ENCODE measurements around the gene DAD1. TPM values are rescaled to one million over a fixed set of nuclear protein-coding genes. Genes with fewer than 3 reads are reported as not detected.

The DAD1 gene
- total and polyA plus RNA-seq, 2 of the 8 experiments (the other 6 are each of a cell fraction or from before 2014, with no cell fraction given), result 131 to 440 TPM

DNA sequence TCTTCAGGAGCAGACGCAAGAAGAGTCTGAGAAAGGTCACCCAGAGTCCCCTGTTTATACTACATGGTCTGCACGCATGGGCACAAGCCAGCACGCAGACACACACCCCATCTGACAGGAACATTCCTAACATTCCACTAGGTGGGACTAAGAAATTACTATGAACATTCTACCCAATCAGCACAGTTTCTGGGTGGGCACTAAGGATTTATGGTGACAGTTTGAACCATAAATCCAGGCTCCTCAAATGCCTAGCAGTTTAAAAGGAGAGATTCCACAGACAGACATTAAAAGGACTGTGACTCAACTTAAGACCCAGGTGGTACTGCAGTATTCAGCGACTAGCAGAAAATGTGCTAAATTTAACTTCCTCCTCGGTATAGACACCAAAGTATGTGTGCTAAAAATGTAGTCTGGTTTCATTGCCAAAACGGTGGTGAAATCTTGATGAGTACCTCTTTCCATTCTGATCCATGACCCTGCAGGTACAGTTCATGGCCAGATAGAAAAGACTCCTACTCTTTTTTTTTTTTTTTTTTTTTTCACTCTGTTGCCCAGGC, 25.3 kb upstream of the DAD1 start:
- CTCF ChIA-PET (ENCODE audit: partially characterized antibody), result interaction anchor here (1.0 to 1.3 kb wide), 3 partner anchors 13 to 192 kb away, joined by 4 read pairs; no protein-coding TSS in a partner anchor

More for the DNA sequence above, 25.3 kb upstream of the DAD1 start:
- Histone ChIP-seq H3K4me1 (replicated peaks in 1 of 4; ENCODE audit: control insufficient read depth in 3 of 4, insufficient read depth in 4 of 4, low read length in 3 of 4) (peaks cover 0 to 8% (median under 1%) of the 10 kb centered on the region in 4 experiments; a peak in 3 of 7 replicates), H3K23ac (ENCODE audit: insufficient read length) (no peak overlapping the region), H2AFZ (ENCODE audit: low read length) (no peak overlapping the region), H3K27me3 (replicated peaks in 1 of 4; ENCODE audit: control insufficient read depth in 3 of 4, extremely low read depth in 1 of 4, insufficient read depth in 3 of 4, low read length in 3 of 4) (no peaks in the 10 kb centered on the region), H4K8ac (ENCODE audit: extremely low read depth, insufficient read depth, low read length) (no peak overlapping the region), H4K5ac (ENCODE audit: insufficient read length, low read depth, low read length) (no peak overlapping the region), H2BK20ac (ENCODE audit: low read length) (no peak overlapping the region), H4K20me1 (replicated peaks in 1 of 2; ENCODE audit: control insufficient read depth in 1 of 2, insufficient read depth in 2 of 2, low read length in 2 of 2) (no peaks in the 10 kb centered on the region), H3K79me1 (ENCODE audit: low read depth, low read length) (no peaks in the 10 kb centered on the region), H3K56ac (replicated peaks; ENCODE audit: insufficient read length, low read depth, low read length) (no peak overlapping the region), H3K27ac (ENCODE audit: low read depth, low read length) (no peak overlapping the region), H3K4ac (replicated peaks; ENCODE audit: insufficient read length, low read depth, low read length) (no peak overlapping the region), H2BK120ac (replicated peaks; ENCODE audit: low read depth, low read length) (no peak overlapping the region), H3K18ac (ENCODE audit: extremely low read depth, low read length) (no peak overlapping the region), H3K9me3 (ENCODE audit: insufficient read depth in 2 of 2, low read depth in 1 of 2, low read length in 1 of 2) (no peaks in the 10 kb centered on the region), H4K91ac (replicated peaks; ENCODE audit: insufficient read length, low read length) (no peak overlapping the region), H2AK5ac (ENCODE audit: low read depth, low read length) (no peak overlapping the region), H2BK5ac (ENCODE audit: low read depth, low read length) (no peak overlapping the region), H3K79me2 (ENCODE audit: control insufficient read depth in 1 of 2, insufficient read depth in 2 of 2, low read length in 2 of 2) (no peaks in the 10 kb centered on the region), H3K4me2 (ENCODE audit: insufficient read depth in 1 of 2, low read depth in 2 of 2, low read length in 2 of 2) (no peak overlapping the region; a peak in 1 of 4 replicates), H3K23me2 (ENCODE audit: low read depth, low read length) (no peaks in the 10 kb centered on the region), H2BK12ac (ENCODE audit: low read depth, low read length) (0 out of 2 replicates have a peak overlapping the region, but pooled peaks have one; percentile 5), H3K14ac (ENCODE audit: insufficient read length) (no peak overlapping the region), H3K36me3 (ENCODE audit: control insufficient read depth in 2 of 4, insufficient read depth in 4 of 4, low read length in 3 of 4) (peaks cover 5 to 20% (median 14%) of the 10 kb centered on the region in 4 experiments; a peak in 6 of 8 replicates), H3K4me3 (ENCODE audit: extremely low read depth in 1 of 4, insufficient read depth in 2 of 4, low read depth in 3 of 4, low read length in 4 of 4) (no peak overlapping the region), H2BK15ac (ENCODE audit: low read length) (no peak overlapping the region), H3K9ac (replicated peaks in 1 of 4; ENCODE audit: extremely low read depth in 1 of 4, low read depth in 3 of 4, low read length in 3 of 4) (no peak overlapping the region)
- POLR2A ChIA-PET (ENCODE audit: partially characterized antibody), result no interaction called here
- TF ChIP-seq TEAD4 (IDR thresholded peaks at IDR 0.05; ENCODE audit: low read depth, low read length) (peak; percentile 76), RXRA (IDR thresholded peaks at IDR 0.05; ENCODE audit: insufficient read depth, low read depth, low read length) (no peak)
- DNase-seq (ENCODE audit: low read depth in 1 of 2, low spot score in 2 of 2), result no peak
- whole genome bisulfite sequencing, 2 experiments (ENCODE audit: extremely low coverage in 1 of 2, insufficient coverage in 1 of 2, insufficient read length in 1 of 2, insufficient replicate concordance in 2 of 2, low coverage in 1 of 2, low lambda C conversion rate in 2 of 2, missing lambda C conversion rate in 1 of 2), result 71% methylated on average over 6 of the region's 6 CpGs; no CpG with 5 or more reads in 1 of the 2 experiments
- FAIRE-seq, result no peak
